ENCODE results near the gene HPX.
"Not testable (repeated sequence)": the region's sequence is repeated elsewhere in the genome, so short reads cannot be mapped to it uniquely, and the experiment has no call there.

Gene HPX

GRCh38 chr11:6414874-6415328 is 25.9 kb downstream of the HPX start:
- no peak for FAIRE-seq

- FAIRE-seq, result no peak
These were observed 27.0 kb downstream of the HPX start for GRCh38 chr11:6413791-6414201.

- no peak for FAIRE-seq
These were observed 29.2 kb downstream of the HPX start for GRCh38 chr11:6411594-6412031.

- no peak for FAIRE-seq
These were observed 29.9 kb downstream of the HPX start for GRCh38 chr11:6410695-6411430.

- no peak for FAIRE-seq
These were observed 34.4 kb downstream of the HPX start for GRCh38 chr11:6406370-6406769.

- no peak for FAIRE-seq
These were observed 34.9 kb downstream of the HPX start for GRCh38 chr11:6405846-6406245.

- no peak for FAIRE-seq
These were observed 35.6 kb downstream of the HPX start for GRCh38 chr11:6405052-6405667.

- FAIRE-seq, result no peak
These were observed 36.3 kb downstream of the HPX start for GRCh38 chr11:6404342-6405051.

- no peak for FAIRE-seq
These were observed 37.2 kb downstream of the HPX start for GRCh38 chr11:6403539-6403938.

GRCh38 chr11:6402561-6402981 is 38.2 kb downstream of the HPX start:
- no peak for FAIRE-seq

GRCh38 chr11:6402061-6402470 is 38.7 kb downstream of the HPX start:
- FAIRE-seq, result no peak

- no peak for FAIRE-seq
These were observed 39.3 kb downstream of the HPX start for GRCh38 chr11:6401464-6401863.

GRCh38 chr11:6400431-6401345 is 40.1 kb downstream of the HPX start:
- no peak for FAIRE-seq

- no peak for FAIRE-seq
These were observed 43.2 kb downstream of the HPX start for GRCh38 chr11:6397636-6398035.

- FAIRE-seq, result no peak
These were observed 43.6 kb downstream of the HPX start for GRCh38 chr11:6397156-6397555.

GRCh38 chr11:6395470-6396060 is 45.2 kb downstream of the HPX start:
- no peak for FAIRE-seq

GRCh38 chr11:6393989-6394670 is 46.7 kb downstream of the HPX start:
- FAIRE-seq, result no peak

- FAIRE-seq, result not testable (repeated sequence)
These were observed 48.5 kb downstream of the HPX start for GRCh38 chr11:6392251-6392650.

- no peak for FAIRE-seq
These were observed 49.2 kb downstream of the HPX start for GRCh38 chr11:6391537-6392134.

GRCh38 chr11:6390718-6391469 is 49.9 kb downstream of the HPX start:
- no peak for FAIRE-seq

Measured in endometrium (tissue), 2 donors.